GM04503 (cell line): ENCODE measurements around the gene MAP3K7.

Experiments
- DNase-seq: peaks from one replicate; pipeline ENCODE4 v3.0.0-alpha.2; 2012; ENCODE audit warnings: low read depth

Gene MAP3K7

DNA sequence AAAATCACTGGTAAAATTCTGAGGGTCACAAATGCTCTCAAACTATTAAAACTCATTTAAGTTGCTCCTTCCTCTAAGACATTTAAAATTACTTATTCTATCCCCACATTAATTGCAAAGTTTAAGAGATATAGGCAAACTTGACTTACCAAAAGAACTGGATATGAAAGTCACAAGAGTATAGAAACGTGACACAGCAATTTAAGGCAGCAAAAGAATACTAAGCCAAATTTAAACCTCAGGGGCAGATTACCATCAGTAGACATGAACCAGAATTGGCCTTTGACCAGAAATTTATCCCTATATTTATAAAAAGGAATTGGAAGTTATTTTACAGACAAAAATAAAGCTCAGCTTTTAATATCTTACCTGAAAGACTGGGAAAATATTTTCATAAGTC, 56.0 kb downstream of the MAP3K7 start:
- no peak for DNase-seq

DNA sequence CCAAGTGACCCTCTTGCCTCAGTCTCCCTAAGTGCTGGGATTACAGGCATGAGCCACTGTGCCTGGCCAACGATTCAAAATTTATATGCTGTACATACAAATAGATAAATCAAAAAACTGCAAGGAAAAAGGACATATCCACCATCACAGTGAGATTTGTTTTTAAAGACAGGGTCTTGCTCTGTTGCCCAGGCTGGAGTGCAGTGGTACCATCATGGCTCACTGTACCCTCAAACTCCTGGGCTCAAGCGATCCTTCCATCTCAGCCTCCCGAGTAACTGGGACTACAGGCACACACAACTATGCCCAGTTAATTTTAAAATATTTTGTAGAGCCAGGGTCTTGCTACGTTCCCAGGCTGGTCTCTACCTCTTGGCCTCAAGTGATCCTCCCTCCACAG, 61.5 kb downstream of the MAP3K7 start:
- DNase-seq = no peak

DNA sequence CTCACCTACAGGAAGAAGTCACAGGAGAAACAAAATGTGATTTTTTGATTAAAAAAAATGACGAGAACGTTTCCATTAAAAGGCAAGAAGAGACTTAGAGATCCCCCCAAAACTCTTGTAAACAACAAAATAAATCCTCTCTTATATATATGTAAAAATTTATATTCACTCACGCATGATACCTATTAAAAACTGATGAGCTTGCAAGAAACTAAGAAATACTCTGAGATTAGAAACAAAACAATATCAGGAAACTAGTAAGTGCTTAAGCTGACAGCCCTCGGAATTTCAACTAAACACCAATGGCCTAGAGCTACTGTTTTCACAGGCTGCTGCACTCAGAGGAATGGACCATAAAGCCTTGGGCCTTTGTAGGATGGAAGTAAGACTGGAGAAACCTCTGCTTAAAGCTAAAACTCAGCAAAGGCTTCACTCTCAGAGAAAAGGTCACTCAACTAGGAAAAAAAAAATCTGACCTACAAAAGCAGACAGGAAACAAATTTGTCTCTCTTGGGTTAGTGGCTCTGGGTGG, 63.0 kb downstream of the MAP3K7 start:
- DNase-seq = no peak

DNA sequence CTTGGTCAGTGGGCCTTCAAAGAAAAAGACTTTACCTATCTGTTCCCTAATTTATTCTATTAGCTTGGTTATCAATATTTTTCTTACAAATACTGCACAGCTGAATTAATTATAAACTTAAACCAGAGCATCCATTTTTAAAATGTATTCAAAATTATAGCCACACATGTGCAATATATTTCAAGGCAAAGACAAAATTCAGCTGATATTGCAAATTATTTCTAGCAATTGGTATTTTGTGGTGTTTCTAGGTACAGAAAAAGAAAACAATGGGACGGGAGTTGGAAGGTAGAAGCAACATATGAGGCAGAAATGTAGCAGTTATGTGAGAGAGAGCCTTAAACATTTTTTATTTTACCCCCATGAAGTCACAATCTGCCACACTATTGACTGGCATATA, 64.9 kb downstream of the MAP3K7 start:
- no peak for DNase-seq

DNA sequence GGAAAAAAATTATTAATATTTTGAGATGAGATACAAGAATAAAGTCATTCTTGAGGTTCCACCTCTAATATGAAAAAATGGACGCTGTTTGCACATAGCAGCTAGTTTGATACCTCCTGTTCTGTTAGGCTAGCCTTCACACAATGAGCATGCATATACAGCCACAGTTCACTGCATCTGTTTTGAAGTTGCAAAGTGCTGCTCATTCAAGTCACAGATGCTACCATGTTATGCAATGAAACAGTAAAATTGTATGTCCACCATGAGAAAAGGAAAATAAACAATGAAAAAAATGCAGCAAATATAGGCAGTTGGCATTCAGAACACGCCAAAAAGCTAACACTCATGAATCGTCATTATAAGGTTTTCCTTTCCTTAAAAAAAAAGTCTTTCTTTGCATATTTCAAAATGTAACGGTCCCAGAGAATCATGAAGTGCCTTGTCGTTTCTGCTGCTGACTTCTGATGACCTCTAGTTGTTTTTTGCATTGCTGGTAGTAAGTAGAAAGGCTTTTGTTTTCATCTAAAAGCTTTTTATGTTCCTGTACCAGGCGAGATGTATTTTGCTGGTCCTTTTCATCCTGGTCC, 70.7 kb downstream of the MAP3K7 start:
- DNase-seq = no peak

DNA sequence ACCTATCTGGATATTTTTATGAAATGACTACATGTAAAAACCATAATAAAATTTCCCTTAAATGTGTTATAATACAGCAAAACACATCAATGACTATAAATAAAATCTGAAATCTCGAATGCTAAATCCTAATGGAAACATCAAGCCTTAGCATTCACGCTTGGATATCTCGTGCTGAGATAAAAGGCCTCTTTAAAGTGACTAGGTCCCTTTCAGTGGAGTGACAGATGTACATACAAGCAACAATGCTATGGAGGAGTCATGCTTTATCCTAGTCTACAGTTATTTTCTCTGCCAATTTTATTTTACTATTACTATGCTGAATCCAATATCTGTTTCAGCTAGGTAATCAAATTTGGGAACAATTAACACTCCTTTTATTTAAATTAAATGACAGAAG, 72.4 kb downstream of the MAP3K7 start:
- DNase-seq = no peak

DNA sequence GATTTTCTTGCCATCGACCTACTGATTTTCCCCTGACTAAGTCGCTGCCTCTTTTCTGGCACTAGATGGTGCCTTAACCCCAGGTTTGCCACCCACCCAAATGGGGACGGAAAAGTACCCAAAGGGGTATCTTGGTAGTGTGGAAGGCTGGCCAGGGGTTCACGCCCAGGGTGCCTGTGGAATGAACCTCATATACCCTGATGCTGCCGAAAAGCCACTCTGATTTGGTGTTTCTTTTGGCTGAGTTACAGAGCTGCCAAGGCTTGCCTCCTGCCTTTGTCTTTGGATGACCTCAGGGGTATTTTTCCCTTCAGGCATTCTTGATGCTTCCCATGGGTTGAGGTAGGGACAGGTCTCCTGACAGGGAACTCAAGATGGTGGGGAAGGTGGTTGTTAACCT, 78.1 kb downstream of the MAP3K7 start:
- no peak for DNase-seq

DNA sequence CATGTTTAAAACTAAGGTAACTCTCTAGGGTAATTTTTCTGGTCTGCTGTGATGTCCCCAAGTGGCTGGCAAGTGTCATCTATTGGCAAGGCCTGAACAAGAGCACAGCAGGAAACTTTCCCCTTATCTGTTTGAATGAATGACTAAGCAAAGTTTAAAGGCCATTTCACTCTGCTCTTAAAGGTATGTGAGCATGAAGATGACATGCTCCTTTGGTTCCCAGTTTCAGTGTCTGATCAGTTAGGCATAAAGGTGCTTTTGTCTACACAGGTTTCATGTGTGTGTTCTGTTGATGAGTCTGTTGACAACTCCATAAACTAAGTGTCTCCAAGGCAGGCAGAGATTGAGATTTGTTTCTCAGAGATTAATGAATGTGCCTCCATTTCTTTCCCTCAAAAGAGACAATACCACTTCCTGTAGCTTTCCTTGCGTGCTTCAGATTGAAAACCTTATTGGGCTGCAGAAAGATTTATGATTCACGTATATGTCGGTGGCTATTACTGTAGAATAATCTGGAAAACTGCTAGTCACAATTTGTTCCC, 83.9 kb downstream of the MAP3K7 start:
- DNase-seq = no peak

DNA sequence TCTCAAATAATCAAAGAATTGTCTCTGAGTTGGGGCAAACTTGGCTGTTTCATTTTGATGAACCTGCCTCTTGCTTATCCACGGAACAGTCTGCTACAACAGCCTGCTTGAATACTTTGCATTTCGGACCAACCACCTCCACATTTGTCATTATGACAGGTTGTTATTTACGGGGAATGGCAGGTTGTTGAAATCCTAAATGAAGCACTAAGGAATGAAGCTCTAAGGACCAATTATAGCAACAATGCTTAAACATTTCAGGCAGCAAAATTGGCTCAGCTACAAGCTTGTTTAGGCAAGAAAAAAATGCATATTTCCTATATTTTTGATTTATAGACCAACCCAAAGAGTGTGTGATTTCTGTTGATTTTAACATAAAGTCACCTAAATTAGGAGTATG, 84.5 kb downstream of the MAP3K7 start:
- no peak for DNase-seq

DNA sequence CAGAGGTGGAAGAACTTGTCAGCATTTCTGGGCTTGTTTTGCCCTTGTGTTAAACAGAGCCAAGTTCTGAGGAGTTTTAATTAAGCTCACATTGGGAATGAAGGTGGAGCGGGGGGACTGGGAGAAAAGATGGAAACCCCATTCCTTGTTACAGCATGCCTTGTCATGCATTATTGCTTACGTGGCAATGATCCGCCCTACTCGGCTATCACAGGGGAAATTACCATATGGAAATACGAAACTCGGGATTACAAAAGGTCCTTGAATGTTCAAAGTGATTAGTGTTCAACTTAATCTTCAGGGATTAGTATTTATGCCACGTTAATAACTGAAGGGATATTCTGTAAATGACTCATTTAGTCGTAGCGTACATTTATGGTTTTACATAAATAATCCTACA, 86.4 kb downstream of the MAP3K7 start:
- no peak for DNase-seq

DNA sequence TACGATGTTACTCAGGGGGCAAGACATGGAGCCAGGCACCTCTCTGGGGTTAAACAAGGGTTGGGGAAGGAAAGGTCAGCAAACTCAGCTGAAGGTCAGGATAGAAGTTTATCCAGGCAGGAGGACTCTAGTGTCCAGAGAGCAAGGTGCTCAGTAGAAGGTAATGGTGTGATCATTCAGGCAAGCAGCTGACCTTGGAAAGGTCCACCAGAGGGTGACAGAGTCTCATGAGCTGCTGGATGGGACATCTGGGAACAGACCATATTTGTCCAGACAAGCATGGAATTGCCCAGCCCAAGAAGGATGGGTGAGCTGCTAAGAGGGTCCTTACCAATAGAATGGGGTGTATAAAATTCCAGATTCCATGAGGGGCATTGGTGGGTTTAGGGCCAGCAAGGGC, 89.5 kb downstream of the MAP3K7 start:
- DNase-seq = no peak

DNA sequence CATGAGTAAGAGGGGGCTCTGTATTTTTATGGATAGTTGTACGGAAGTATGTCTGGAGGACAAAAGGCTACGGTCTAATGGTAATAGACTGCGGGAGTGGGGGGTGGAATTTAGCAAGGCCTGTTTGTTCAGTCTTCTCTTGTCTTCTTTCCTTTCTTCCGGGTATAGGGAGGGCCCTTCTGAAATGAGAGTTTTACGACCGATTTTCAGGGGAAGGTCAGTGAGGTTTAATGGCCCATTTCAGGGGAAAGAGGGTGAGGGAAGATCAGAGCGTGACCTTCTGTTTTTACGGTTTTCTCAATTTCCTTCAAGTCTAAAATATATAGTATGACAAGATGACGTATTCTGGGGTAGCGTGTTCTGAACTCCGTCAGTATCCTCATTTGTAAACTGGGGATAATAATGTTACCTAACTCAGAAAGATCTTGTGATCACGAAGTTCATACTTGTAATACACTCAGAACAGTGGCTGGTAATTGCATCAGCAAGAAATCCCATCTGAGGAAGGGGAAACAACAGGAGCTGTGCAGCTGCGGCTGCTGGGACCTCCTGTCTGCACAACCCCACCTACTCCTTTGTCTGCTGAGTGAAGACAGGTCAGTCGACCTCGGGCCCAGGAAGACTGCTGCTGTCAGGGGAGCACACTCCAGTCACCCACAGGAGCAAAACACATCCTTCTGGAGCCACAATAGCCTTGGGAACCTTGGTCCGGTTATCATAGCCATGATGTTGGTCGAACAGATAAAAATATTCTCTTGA, 90.4 kb downstream of the MAP3K7 start:
- DNase-seq = no peak

DNA sequence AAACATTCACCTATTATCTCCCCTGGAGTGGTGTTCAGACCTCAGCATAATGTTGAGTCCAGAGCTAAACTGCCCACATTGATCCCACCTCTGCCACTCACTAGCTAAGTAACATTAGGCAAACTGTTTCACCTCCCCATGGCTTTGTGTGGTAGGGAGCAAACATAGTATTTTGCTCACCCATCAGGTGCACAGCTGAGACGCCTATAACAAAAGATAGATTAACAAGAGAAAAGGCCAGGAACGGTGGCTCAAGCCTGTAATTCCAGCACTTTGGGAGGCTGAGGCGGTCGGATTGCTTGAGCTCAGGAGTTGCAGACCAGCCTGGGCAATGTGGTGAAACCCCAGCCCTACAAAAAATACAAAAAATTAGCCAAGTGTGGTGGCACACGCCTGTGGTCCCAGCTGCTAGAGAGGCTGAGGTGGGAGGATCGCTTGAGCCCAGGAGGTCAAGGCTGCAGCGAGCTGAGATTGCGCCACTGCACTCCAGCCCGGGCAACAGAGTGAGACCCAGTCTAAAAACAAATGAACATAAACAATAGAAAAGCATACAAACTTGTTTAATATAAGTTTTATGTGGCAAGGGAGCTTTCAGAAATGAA, 91.6 kb downstream of the MAP3K7 start:
- no peak for DNase-seq

DNA sequence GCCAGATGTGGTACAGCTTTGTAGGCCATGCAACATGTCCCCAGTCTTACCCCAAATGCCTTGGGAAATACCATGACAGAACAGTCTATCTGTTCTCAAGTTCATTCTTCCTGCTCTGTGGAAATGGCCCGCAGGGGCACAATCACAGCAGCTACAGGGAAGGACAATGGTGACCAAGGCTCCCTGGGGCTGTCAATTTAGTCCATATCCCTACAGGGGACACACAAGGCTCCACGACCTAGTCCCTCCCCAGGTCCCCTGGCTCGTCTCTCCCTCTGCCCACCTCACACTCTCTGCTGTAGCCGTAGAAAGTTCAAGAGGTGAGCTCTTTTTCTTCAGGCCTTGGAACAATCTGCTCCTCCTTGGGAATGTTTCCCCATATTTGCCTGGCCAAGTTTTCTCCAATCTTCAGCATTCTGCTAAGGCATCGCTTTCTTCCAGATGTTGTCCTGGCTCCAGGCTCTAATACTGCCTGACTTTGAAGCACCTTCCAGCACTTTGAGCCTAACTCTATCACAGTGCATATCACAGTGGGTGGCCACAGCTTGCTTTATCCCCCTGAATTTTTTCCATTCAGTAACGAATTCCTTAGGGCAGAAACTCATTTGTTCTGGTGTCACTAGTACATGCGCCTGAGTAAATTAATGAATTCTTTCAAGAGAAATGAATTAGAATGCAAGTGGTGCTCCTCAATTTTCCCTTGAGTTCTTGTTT, 92.6 kb downstream of the MAP3K7 start:
- DNase-seq = no peak

DNA sequence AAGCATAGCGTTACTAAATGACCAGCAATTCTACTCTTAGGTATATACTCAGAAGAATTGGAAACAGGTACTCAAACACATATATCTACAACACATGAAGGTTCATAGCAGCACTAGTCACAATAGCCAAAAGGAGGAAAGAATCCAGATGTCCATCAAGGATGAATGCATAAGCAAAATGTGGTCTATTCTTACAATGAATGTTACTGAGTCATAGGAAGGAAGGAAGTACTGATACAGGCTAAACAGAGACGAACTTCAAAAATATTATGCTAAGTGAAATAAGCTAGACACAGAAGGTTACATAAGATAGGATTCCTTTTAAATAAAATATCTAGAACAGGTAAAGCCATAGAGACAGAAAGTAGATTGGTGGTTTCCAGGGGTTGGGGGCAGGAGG, 93.5 kb downstream of the MAP3K7 start:
- no peak for DNase-seq

DNA sequence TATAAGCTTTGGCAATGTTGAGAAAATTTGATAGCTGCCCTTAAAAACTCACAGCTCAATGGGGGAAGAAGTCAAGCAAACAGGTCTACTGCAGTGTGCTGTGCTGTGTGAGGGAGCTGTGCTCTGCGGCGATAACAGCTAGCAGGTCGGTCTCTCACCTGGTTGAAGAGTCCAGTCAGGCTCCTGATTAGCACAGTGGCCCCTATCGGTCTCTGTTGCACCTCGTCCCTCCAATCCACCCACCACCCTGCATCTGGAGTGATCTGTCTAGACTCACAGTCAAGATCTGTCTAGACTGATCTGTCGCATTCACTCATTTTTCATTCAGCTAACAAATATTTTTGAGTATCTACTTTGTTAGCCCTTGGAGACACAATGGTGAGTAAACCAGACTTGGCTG, 94.1 kb downstream of the MAP3K7 start:
- no peak for DNase-seq

DNA sequence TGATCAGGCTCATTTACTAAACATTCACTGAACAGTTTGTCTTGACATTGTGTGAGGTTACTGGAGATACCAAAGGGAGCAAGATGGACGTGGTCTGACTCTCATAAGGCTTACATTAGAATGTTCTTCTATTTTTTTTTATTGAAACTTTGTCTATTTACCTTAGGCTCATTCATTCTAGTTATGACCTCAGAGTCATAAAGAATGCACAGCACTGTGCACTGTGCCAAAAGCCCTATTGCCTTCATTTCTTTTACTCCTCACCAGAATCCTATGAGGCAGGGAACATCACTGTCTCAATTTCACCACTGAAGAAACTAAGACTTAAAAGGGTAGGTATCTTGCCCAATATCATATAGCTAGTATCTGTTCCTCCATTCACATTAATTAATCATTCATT, 94.5 kb downstream of the MAP3K7 start:
- DNase-seq = no peak

DNA sequence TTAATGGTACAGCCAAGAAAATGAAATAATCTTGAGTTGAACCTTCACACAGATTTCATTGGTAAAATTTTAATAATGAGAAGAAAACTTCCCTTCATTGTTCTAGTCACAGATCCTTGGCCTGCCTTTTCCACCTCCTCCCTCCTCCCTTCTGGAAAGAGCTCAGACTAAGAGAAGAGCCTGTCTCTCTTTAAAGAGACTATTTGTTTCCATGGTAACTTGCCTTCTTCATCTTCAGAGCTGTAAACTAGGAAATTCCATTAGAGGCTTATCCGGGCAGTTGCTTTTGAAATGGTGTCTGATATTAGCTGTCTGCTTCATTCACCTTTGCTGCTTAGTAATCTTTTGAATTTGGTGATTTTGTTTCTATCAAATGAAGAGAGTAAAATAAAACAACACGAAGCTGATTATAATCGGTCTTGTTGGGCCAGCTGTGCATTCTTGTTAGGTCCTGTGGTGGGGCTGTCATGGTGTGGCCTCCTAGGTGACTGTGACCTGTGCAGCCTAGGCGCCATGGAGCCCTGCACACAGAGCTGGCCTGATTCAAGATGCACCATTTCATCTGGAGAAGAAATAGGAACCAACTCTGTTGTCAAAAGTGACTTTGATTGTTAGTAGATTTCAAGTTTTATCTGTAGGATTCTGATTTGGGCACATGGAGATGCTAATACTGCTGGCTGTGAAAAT, 96.7 kb downstream of the MAP3K7 start:
- DNase-seq = no peak

DNA sequence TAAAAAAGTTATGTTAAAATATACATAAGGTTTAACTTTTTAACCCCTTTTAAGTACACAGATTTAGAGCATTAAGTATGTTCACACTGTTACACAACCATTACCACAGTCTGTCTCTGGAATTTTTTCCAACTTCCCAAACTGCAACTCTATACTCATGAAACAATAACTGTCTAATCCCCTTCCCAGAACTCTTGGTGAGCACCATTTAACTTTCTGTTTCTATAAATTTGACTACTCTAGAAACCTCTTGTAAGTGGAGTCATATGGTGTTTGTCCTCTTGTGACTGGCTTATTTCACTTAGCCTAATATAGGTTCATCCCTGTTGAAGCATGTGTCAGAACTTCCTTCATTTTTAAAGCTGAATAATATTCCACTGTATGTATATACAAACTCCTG, 98.1 kb downstream of the MAP3K7 start:
- no peak for DNase-seq

DNA sequence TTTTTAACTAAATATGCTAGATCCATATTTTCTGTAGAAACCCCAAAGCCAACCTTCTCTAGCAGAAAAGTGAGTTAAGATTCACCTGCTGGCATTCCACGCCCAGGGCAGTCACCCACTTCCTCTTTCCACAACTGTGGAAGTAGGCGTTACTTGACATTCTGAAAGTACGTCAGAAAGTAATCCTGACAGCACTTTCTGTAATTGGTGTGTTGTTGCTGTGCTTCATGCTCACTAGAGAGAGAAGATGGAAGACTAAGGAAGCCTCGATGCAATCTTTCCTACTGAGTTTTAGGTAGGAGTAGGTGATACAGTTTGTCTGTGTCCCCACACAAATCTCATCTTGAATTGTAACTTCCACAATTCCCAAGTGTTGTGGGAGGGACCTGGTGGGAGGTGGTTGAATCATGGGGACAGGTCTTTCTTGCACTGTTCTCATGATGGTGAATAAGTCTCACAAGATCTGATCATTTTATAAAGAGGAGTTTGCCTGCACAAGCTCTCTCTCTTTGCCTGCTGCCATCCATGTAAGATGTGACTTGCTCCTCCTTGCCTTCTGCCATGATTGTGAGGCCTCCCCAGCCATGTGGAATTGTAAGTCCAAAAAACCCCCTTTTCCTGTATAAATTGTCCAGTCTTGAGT, 101.1 kb downstream of the MAP3K7 start:
- DNase-seq = no peak

DNA sequence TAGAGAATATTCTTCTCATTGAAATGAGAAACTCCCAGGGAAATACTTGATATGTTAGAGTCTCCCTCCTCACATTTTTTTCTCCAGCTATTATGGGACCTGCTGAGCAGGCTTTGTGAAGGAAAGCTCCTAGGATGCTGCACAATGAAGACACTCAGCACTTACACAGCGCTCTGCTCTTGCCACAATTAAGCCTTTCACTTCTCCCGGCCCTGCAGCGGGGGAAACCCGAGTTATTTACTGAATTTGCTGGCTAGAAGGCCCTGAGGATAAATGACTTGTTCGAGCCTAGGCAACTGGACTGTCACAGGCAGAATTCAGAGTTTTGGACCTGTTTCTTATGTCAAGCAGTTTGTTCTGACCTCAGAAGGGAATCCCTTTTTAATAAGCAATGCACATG, 102.0 kb downstream of the MAP3K7 start:
- no peak for DNase-seq
